Measurements from ENCODE around the gene CRYBG3. TPM values are rescaled to one million over a fixed set of nuclear protein-coding genes. Genes with fewer than 3 reads are reported as not detected.

CRYBG3 gene
- total RNA-seq, 1 donor from 2014 or later, result 22.6 TPM

GRCh38 chr3:97916576-97916975 is 94.8 kb downstream of the CRYBG3 start:
- Histone ChIP-seq H3K36me3 (peaks cover 0 to 13% of the 10 kb centered on the region in 2 donors), H3K27me3 (no peaks in the 10 kb centered on the region), H3K27ac (no peak overlapping the region), H3K4me1 (peaks cover 16% of the 10 kb centered on the region), H3K9me3 (no peaks in the 10 kb centered on the region), H3K4me3 (no peak overlapping the region)
- no peak for TF ChIP-seq POLR2AphosphoS5 (IDR thresholded peaks at IDR 0.05; ENCODE audit: insufficient read depth in 1 of 2, low read depth in 1 of 2)
- TF ChIP-seq CTCF (IDR thresholded peaks at IDR 0.05), result no peak
- TF ChIP-seq POLR2A (IDR thresholded peaks at IDR 0.05), result no peak
- intact Hi-C loops (cut with DNase I), result no loop called here
- DNase-seq (ENCODE audit: extremely low spot score in 2 of 2), result no peak

GRCh38 chr3:97917813-97918536 is 96.2 kb downstream of the CRYBG3 start:
- intact Hi-C loops (cut with DNase I), result no loop called here
- H3K4me1 ChIP-seq, result peaks cover 15% of the 10 kb centered on the region
- no peak for TF ChIP-seq CTCF (IDR thresholded peaks at IDR 0.05)
- H3K9me3 ChIP-seq, result no peaks in the 10 kb centered on the region
- H3K27me3 ChIP-seq, result no peaks in the 10 kb centered on the region
- H3K36me3 ChIP-seq, result peaks cover 0 to 13% of the 10 kb centered on the region in 2 donors
- no peak overlapping the region for H3K4me3 ChIP-seq
- H3K27ac ChIP-seq, result no peak overlapping the region
- DNase-seq (ENCODE audit: extremely low spot score in 2 of 2), result no peak

GRCh38 chr3:97927704-97928103 is 105.9 kb downstream of the CRYBG3 start:
- peaks cover 0 to 10% of the 10 kb centered on the region in 2 donors for H3K36me3 ChIP-seq

GRCh38 chr3:97928986-97929385 is 107.2 kb downstream of the CRYBG3 start:
- intact Hi-C loops (cut with DNase I), result no loop called here
- Histone ChIP-seq H3K9me3 (no peaks in the 10 kb centered on the region), H3K36me3 (peaks cover 0 to 22% of the 10 kb centered on the region in 2 donors), H3K4me1 (no peaks in the 10 kb centered on the region), H3K4me3 (no peak overlapping the region), H3K27me3 (no peaks in the 10 kb centered on the region), H3K27ac (no peak overlapping the region)
- no peak for TF ChIP-seq POLR2A (IDR thresholded peaks at IDR 0.05)
- no peak for TF ChIP-seq POLR2AphosphoS5 (IDR thresholded peaks at IDR 0.05; ENCODE audit: insufficient read depth in 1 of 2, low read depth in 1 of 2)
- no peak for TF ChIP-seq CTCF (IDR thresholded peaks at IDR 0.05)
- no peak for DNase-seq (ENCODE audit: extremely low spot score in 2 of 2)

More at GRCh38 chr3:97927704-97928103, 105.9 kb downstream of the CRYBG3 start:
- DNase-seq (ENCODE audit: extremely low spot score in 2 of 2), result no peak
- intact Hi-C loops (cut with DNase I), result no loop called here
- H3K9me3 ChIP-seq, result no peaks in the 10 kb centered on the region
- H3K27ac ChIP-seq, result no peak overlapping the region
- H3K4me1 ChIP-seq, result no peaks in the 10 kb centered on the region
- H3K27me3 ChIP-seq, result no peaks in the 10 kb centered on the region
- no peak for TF ChIP-seq CTCF (IDR thresholded peaks at IDR 0.05)
- TF ChIP-seq POLR2A (IDR thresholded peaks at IDR 0.05), result no peak
- H3K4me3 ChIP-seq, result no peak overlapping the region

GRCh38 chr3:97930018-97930417 is 108.2 kb downstream of the CRYBG3 start:
- no peak for DNase-seq (ENCODE audit: extremely low spot score in 2 of 2)
- Histone ChIP-seq H3K27me3 (no peaks in the 10 kb centered on the region), H3K9me3 (no peaks in the 10 kb centered on the region), H3K4me3 (no peak overlapping the region), H3K36me3 (peaks cover 0 to 25% of the 10 kb centered on the region in 2 donors), H3K27ac (no peak overlapping the region), H3K4me1 (no peaks in the 10 kb centered on the region)
- TF ChIP-seq POLR2A (IDR thresholded peaks at IDR 0.05) (no peak), POLR2AphosphoS5 (IDR thresholded peaks at IDR 0.05; ENCODE audit: insufficient read depth in 1 of 2, low read depth in 1 of 2) (no peak), CTCF (IDR thresholded peaks at IDR 0.05) (no peak)
- intact Hi-C loops (cut with DNase I), result no loop called here

Data from vagina (tissue), 2 donors.